Activated B cell treated with CpG ODN at 0.5 μM for 24 hours (primary cell): ENCODE data around the gene GMPPA. TPM values are rescaled to one million over a fixed set of nuclear protein-coding genes. Genes with fewer than 3 reads are reported as not detected.

Experiments used
- ATAC-seq: fragments of 200-7000 bp; cut with Tn5 transposase; one replicate; pipeline ENCODE4 v1.10.0; 2021; ENCODE audit warnings: low read depth, mild to moderate bottlenecking, moderate library complexity
- CTCF ChIA-PET: fragments of 350-600 bp; sonication (Branson Sonifier 250); formaldehyde crosslinking; loops from one replicate; lab custom pipeline; 2021; ENCODE audit warnings: antibody characterized with exemption; lab: Charles Lee
- POLR2A ChIA-PET: fragments of 350-600 bp; sonication (Branson Sonifier 250); formaldehyde crosslinking; loops from one replicate; lab custom pipeline; 2021; ENCODE audit warnings: antibody characterized with exemption; lab: Charles Lee
- DNase-seq: peaks from one replicate; pipeline ENCODE4 v3.0.0; 2022
- H3K27ac Mint-ChIP-seq: one replicate; pipeline ENCODE4 v1.8.0; 2020; ENCODE audit warnings: mixed read lengths
- H3K27me3 Mint-ChIP-seq: one replicate; pipeline ENCODE4 v1.8.0; 2021; ENCODE audit warnings: mixed read lengths
- H3K36me3 Mint-ChIP-seq: one replicate; pipeline ENCODE4 v1.8.0; 2021; ENCODE audit warnings: low read depth, mixed read lengths
- H3K4me1 Mint-ChIP-seq: one replicate; pipeline ENCODE4 v1.8.0; 2021; ENCODE audit warnings: mixed read lengths
- H3K4me3 Mint-ChIP-seq: one replicate; pipeline ENCODE4 v1.8.0; 2020; ENCODE audit warnings: mild to moderate bottlenecking, mixed read lengths
- H3K9me3 Mint-ChIP-seq: one replicate; pipeline ENCODE4 v1.8.0; 2020; ENCODE audit warnings: mixed read lengths
- CTCF ChIP-seq: fragments of 200-600 bp; IDR thresholded peaks from one replicate; pipeline ENCODE4 v1.8.0; 2022; ENCODE audit warnings: antibody characterized with exemption, mild to moderate bottlenecking
- intact Hi-C: fragments of 100-400 bp; cut with micrococcal nuclease; formaldehyde crosslinking; loops from one replicate; pipeline ENCODE4 v1.15.1; 2024
- total RNA-seq: library from RNA; stranded (reverse); gene quantifications from 2 replicates; pipeline ENCODE4 v1.2.3, GENCODE V29; 2022

GMPPA gene
- total RNA-seq, 1 donor from 2014 or later = 33.0 TPM

DNA sequence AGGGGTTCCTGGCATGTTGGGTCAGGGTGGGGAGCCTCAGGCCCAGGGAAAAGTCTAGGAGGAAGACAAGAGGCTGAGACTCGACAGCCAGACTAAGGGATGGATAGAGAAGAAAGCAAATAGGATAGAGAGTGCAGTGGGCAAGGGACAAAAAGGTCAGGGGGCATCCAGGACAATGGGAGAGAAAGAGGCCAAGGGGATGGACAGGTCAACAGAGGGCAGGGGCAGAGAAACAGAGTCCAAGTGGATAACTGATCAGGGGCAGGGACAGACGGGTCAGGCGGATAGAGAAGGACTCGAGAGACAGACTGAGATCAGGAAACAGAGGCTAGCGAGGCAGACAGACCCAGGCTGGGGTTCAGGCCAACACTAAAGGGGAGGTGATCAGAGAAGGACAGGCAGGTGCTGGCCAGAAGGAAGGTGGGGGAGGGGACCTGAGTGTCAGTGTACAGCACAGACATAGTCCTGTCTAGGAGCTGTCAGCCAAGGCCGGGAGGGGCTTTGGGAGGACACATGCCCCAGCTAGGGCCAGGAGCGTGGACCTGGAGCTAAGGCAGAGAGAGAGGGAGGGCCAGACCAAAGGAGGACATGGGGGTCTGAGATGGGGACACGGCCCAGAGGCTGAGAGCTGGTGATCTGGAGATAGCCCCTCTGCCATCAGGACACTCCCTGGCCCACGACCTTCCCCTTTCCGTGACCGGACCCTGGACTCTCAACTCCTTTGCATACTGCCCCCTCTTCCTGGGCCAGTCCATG is 27.8 kb downstream of the GMPPA start:
- DNase-seq = no peak
- no peak overlapping the region for H3K27ac Mint-ChIP-seq
- no peaks in the 10 kb centered on the region for H3K36me3 Mint-ChIP-seq
- POLR2A ChIA-PET = no interaction called here
- no peak overlapping the region for H3K4me3 Mint-ChIP-seq
- intact Hi-C loops = no loop called here
- H3K4me1 Mint-ChIP-seq = peaks cover 13% of the 10 kb centered on the region
- ATAC-seq = no peak
- H3K9me3 Mint-ChIP-seq = no peaks in the 10 kb centered on the region
- no peak for TF ChIP-seq CTCF
- peaks cover 73% of the 10 kb centered on the region for H3K27me3 Mint-ChIP-seq
- CTCF ChIA-PET = interaction anchor here (5.9 kb wide), 1 partner anchor 124 kb away, joined by 82 read pairs; no protein-coding TSS in a partner anchor

GRCh38 chr2:219527076-219527394 is 28.3 kb downstream of the GMPPA start:
- no peak for TF ChIP-seq CTCF
- H3K27ac Mint-ChIP-seq = no peak overlapping the region
- ATAC-seq (no peak), DNase-seq (no peak)
- H3K4me1 Mint-ChIP-seq = peaks cover 8% of the 10 kb centered on the region
- ChIA-PET CTCF (interaction anchor here (1.7 to 5.9 kb wide), 2 partner anchors 32 to 124 kb away, joined by 10 to 82 read pairs; a partner anchor contains a TSS), POLR2A (no interaction called here)
- peaks cover 71% of the 10 kb centered on the region for H3K27me3 Mint-ChIP-seq
- no peaks in the 10 kb centered on the region for H3K9me3 Mint-ChIP-seq
- H3K36me3 Mint-ChIP-seq = no peaks in the 10 kb centered on the region
- intact Hi-C loops = no loop called here
- H3K4me3 Mint-ChIP-seq = no peak overlapping the region

GRCh38 chr2:219527472-219527871 is 28.8 kb downstream of the GMPPA start:
- no peak for ATAC-seq

DNA sequence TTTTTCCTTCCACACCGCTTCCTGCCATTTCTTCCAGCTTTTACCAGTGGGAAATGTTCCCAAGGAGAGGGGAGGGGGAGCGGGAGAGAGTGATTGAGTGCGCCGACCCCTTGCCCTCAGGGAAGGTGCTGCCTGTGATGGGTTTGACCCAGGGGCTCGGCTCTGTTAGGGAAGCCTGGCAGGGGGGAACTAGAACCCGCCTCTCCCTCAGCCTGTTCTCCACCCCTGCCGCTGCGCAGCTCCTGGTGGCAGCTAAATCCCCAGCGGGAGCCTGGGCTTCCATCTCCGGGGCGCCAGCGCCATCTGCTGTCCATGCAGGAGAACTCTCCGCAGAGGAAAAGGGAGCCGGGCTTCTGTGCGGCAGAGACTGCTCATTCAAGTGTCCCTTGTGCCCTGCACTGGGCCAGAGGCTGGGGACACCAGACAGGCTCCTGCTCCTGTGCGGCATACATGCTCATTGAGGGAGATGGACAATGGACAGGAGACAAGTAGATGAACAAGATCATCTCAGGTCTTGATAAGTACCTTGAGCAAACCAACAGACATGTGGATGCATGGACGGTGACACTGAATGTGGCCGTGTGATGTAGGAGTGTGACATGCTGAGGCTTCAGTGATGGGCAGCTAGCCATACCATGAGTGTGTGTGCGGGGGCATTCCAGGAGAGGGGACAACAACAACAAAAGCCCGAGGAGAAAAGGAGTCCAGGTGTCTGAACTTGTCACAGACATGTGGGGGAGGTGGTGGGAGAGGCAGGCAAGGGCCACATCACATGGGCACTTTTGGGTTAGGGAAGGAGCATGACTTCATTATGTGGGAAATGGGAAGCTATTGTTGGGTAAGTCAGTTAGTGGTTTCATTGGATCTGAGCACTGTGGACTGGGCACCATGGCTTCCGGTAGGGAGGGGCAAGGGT is 31.6 kb downstream of the GMPPA start:
- ChIA-PET POLR2A (interaction anchor here (1.0 to 1.4 kb wide), 3 partner anchors 32 to 128 kb away, joined by 3 to 4 read pairs (median 3); partner anchors contain the start of gene GMPPA), CTCF (interaction anchor here (0.6 to 5.9 kb wide), 27 partner anchors 9 to 500 kb away, joined by 3 to 82 read pairs (median 5); partner anchors contain the start of genes ASIC4, CHPF, GMPPA and NHEJ1)
- peak; percentile 91 for TF ChIP-seq CTCF
- intact Hi-C loops = loop anchor here (1.0 to 5.0 kb wide), 8 partner anchors 22 to 473 kb away; partner anchors contain the start of gene NHEJ1
- no peaks in the 10 kb centered on the region for H3K4me1 Mint-ChIP-seq
- H3K4me3 Mint-ChIP-seq = no peak overlapping the region
- H3K27me3 Mint-ChIP-seq = peaks cover 60% of the 10 kb centered on the region
- ATAC-seq = peak; percentile 97
- H3K27ac Mint-ChIP-seq = no peak overlapping the region
- no peaks in the 10 kb centered on the region for H3K36me3 Mint-ChIP-seq
- peak; percentile 73 for DNase-seq
- H3K9me3 Mint-ChIP-seq = no peaks in the 10 kb centered on the region

More at GRCh38 chr2:219527472-219527871, 28.8 kb downstream of the GMPPA start:
- H3K27ac Mint-ChIP-seq = no peak overlapping the region
- no peak for TF ChIP-seq CTCF
- peaks cover 70% of the 10 kb centered on the region for H3K27me3 Mint-ChIP-seq
- peaks cover 7% of the 10 kb centered on the region for H3K4me1 Mint-ChIP-seq
- intact Hi-C loops = no loop called here
- POLR2A ChIA-PET = no interaction called here
- no peaks in the 10 kb centered on the region for H3K36me3 Mint-ChIP-seq
- CTCF ChIA-PET = interaction anchor here (1.0 to 5.9 kb wide), 3 partner anchors 32 to 125 kb away, joined by 3 to 82 read pairs (median 10); a partner anchor contains a TSS
- H3K4me3 Mint-ChIP-seq = no peak overlapping the region
- no peaks in the 10 kb centered on the region for H3K9me3 Mint-ChIP-seq
- no peak for DNase-seq
